OCI-LY3 (cell line): ENCODE results near the gene UBA5.

Experiments used
- CTCF ChIP-seq: fragments of 200-600, 300-600 bp; sonication (generic); IDR thresholded peaks from 2 replicates; pipeline ENCODE4 v1.5.1; 2014; ENCODE audit warnings: antibody characterized with exemption, low read length, low read depth
- EZH2phosphoT487 ChIP-seq: fragments of 200-600 bp; shearing (Covaris generic); IDR thresholded peaks from 2 replicates; pipeline ENCODE4 v1.6.1; 2018; ENCODE audit warnings: antibody characterized with exemption, mixed run types, low read depth

- TF ChIP-seq CTCF (no peak), EZH2phosphoT487 (no peak)
Measured at GRCh38 chr3:132622148-132622547, 38.0 kb upstream of the UBA5 start.
